LHCN-M2 (cell line): Measurements from ENCODE around the gene TIAM1. TPM values are rescaled to one million over a fixed set of nuclear protein-coding genes. Genes with fewer than 3 reads are reported as not detected.

Experiments used
- DNase-seq: peaks from one replicate; pipeline ENCODE4 v3.0.0-alpha.2; 2012; ENCODE audit warnings: low read depth
- total RNA-seq: library from RNA; depleted of rRNA; stranded (reverse); fragments of >200 nt; gene quantifications from 2 replicates; pipeline ENCODE4 v1.2.3, GENCODE V29; 2014

TIAM1 gene
- total RNA-seq, 1 experiment from 2014 or later, result 18.1 TPM

DNA sequence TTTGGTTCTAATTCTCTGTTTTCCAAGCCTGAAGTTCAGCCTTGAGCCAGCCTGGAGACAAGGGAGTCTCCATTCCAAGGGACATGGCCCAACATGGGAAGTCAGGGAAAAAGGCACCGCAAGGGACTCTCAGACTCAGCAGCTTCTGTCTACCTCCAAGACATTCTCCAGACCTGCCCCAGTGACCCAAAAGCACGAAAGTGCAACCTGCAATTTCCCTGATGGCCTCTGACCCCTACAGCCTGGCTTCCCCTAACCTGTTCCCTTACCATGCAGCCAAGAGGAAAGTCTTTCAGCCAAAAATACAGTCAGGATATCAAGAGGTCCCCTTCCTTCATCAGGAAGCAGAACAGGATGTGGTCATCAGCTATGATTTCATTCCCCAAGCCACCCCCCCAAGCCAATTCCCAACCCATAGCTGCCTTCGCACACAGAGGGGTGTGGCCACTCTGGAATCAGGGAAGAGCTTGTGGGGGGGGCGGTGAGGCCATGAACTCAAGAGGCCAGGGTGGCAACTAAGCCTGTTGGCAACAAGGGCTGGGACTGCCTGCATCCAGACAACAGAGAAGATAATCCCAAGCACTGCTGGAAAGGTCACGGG is 59.2 kb downstream of the TIAM1 start:
- peak; percentile 63 for DNase-seq

DNA sequence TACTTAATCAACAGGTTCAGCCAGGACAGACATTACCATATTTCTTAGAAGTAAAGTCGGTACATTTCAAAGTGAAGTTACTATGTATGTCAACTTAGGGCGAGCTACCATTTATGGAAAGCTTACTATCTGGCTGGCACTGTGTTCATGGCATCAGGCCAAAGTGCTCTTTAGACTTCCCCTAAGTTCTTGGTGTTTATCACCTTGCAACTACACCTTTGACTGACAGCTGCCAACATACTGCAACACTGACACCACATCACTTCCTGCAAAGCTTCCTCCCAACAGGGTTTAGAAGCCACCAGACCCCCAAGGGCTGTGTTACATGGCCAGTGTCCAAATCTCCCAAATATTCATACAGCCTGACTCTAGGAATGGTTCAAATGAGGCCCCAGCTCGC is 61.0 kb downstream of the TIAM1 start:
- no peak for DNase-seq

DNA sequence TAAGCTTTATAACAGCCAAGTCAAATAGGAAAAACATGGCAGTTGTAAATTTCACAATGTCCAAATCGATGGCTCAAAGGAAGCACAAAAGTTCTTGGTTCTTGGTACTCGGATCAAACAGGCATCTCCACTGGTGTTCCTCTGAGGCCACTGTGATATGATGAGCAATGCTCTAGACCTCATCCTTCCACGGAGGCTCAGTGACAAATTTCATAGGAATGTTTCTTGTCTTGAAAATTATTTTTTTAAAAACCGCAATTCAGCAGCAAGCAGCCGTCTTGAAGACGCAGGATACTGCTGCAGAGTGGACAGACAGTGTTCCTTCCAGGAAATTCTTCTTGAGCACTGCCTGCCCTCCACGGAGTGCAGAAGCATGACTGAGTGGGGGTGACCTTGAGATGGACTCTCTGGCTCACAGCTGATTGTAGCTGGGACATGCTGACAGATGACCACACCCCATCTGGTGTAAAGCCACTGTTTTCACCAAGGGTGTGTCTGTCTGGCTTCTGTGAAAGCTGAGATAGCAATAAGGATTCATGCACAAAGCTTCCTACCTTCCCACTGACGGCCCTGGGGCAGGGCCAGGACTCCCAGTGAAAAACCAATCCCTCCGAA is 61.9 kb downstream of the TIAM1 start:
- peak; percentile 98 for DNase-seq

GRCh38 chr21:31281561-31281960 is 62.5 kb downstream of the TIAM1 start:
- DNase-seq, result no peak

DNA sequence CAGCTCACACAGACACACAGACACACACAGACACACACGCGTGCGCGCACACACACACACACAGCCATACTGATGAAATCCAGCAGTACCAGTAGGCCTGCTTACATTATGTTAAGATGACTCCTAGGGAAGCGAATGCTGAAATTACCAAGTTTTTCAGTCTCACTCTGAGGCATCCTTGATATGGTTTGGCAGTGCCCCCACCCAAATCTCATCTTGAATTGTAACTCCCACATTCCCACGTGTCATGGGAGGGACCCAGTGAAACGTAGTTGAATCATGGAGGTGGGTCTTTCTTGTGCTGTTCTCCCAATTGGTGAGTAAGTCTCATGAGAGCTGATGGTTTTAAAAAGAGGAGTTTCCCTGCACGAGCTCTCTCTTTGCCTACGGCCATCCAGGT is 64.1 kb downstream of the TIAM1 start:
- no peak for DNase-seq

GRCh38 chr21:31279214-31279613 is 64.8 kb downstream of the TIAM1 start:
- no peak for DNase-seq

GRCh38 chr21:31278511-31279130 is 65.4 kb downstream of the TIAM1 start:
- DNase-seq, result no peak

DNA sequence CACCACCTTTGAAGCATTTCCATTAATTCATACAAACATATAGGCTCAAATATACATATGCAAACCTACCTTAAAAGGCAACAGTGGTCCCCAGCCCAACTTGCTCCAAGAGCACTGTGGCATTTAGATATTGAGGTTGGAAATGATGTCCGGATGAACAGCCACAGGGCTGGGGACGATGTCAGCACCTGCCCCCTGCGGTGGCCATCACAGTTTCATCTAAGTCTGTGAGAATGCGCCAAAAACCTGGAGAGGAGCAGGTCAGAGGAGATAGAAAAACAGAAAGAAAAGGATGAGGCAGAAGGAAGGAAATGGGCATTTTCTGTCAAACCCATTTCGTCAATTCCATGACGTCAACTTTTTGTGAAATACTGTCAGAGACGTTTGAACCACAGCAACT is 67.4 kb downstream of the TIAM1 start:
- DNase-seq, result no peak

DNA sequence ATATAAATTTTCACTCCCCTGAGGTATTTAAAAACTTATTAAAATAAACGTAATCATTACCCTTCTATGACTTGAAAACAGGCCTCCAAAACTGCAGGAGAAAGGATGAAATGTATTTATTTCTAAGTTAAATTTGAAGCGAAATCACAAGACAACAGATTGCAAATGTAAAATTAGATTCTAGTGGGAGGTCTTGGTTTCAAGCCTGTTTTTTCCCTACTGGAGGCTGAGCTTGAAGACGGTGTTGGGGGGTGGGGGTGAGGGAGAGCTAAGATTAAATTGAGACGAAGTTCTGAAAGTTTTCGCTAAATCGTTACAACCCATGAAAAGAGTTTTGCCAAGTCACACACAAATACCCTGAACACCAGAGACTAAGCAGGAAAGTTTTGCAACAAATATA is 68.2 kb downstream of the TIAM1 start:
- no peak for DNase-seq

DNA sequence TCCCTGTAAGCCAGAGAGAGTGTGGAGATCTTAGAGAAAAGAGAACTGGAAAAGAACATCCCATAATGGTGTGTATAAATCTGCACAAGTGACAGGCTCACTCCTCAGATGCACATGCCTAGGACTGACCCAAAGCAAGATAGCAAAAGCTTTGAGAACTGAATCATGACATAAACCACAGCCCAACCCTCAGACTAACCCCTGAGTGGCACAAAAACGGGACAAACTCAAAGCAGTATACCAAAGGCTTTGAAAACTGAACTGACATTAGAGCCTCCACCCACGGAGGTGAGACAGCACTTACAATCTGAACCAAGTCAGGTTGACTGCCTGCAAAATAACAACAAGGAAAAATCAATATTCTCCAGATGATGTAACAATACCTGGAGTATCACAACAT is 70.8 kb downstream of the TIAM1 start:
- DNase-seq, result peak; percentile 36

DNA sequence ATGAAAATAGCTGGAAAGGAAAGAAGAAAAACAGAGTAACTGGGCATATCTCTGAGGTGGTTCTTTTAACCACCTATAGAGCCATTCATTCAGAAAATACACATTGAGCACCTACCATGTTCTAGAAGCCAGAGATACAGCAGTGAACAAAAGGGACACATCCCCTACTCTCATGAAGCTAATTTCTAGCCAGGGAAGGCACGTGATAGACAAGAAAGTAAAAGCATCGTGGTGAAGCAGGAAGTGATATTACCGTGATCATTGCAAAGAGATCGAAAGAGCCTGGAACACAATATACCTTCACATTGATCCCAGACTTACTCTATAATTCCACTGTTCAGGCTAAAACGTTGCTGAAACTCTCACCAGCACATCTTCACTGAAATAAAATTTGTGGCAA is 76.0 kb downstream of the TIAM1 start:
- DNase-seq, result no peak

GRCh38 chr21:31267644-31268043 is 76.4 kb downstream of the TIAM1 start:
- DNase-seq, result no peak

DNA sequence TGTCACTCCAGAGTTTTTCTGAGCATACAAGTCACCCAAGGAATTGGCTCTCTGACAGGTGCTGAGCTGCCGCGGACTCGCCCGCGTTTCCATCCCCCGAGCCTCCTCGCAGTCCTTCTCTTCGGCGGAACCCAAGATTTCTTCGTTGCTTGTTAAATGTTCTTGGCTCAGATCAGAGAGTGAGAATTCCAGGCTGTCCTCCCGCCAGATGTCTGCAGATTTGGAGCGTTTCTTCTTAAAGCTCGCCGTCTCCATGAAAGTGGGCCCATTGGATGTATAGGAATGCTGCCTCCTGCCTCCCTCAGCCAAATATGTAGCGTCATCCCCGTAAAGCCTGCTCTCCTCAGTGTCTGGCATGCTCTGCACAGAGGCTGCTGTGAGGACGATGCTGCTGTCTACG is 77.8 kb downstream of the TIAM1 start:
- no peak for DNase-seq

DNA sequence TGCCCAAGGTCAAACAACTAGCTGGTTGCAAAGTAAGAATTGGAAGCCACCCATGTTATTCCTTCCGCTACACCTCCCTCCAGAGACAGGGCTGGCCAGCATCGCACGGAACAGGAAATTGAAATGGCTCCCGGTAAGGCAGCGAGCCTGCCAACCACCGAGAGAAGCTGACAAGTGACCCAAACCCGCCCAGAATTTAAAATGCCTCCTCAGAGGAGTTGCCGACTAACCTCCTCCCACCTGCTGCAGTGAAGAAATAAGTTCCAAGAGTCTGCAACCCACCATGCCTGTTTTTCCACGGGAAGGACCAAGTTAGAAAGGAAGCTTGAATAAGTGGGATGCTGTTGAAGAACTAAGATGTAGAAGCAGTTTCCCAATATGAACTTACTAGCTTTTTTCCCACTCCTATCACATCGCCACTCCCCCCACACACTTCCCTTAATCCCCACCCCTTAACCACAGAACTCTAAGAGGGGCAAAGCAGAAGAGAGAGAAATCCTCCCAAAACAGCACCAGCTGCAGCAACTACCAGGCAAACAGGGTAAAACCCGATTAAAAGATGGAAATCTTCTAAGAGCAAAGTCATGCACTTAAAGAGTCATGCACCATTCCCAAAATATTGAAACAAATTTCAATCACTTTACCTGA is 78.6 kb downstream of the TIAM1 start:
- no peak for DNase-seq

DNA sequence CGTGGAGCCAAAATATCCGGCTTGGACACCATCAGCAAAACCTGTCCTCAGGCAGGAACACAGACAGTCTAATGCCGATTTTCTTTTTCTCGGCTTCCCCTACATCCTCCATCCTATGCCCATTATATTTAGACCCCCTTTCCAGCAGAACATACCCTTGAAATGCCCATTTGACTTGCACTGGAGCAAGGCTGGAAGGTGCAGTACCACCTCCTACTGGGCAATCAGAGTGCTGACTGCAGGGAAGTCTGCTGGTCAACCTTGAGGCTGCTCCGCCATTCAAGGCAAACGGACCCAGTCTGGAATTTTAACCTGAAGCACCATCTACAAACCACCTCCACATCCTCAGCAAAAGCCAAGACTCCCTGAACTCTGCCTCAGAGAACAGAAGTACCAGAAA is 79.5 kb downstream of the TIAM1 start:
- DNase-seq, result no peak

GRCh38 chr21:31262728-31263127 is 81.3 kb downstream of the TIAM1 start:
- no peak for DNase-seq

- no peak for DNase-seq
Measured at GRCh38 chr21:31261759-31262158, 82.3 kb downstream of the TIAM1 start.

DNA sequence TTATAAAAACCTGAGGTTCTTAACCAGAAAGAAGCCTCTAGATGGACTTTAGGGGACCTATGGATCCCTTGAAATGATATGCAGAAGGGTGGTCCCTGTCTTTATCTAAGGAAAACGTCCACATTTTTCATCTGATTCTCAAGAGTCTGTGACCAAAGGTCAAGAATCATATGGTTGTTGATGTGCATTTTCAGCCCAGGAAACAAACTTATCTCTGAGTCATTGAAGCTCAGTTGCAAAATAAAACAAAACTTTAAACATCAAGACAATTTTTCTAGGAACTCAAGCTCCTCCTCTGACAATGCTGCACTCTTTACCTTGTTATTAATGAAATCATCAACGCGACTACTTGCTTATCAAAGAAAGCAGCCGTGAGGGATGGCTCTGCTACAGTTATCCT is 83.3 kb downstream of the TIAM1 start:
- DNase-seq, result no peak

- DNase-seq, result peak; percentile 71
Measured at GRCh38 chr21:31258073-31258472, 86.0 kb downstream of the TIAM1 start.

DNA sequence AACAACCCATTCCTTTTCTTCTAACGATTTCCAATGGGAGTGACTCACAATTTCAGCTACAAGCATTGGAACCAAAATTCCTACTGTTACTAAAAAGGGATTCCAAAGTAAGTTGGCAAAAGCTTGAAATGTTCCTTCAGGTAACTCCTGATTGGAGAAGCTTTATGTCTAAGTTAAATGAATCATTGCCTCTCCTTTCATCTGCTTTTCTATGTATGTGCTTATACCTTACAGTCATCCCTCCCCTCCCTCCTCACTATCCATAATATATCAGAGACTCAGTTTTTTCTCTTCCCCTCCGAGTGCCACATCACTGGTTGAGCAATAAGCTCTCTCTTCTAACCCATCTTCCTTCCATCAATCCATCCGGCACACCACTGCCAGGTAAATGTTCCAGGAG is 86.8 kb downstream of the TIAM1 start:
- DNase-seq, result no peak

- DNase-seq, result peak; percentile 81
Measured at GRCh38 chr21:31255896-31256295, 88.2 kb downstream of the TIAM1 start.

GRCh38 chr21:31255036-31255435 is 89.0 kb downstream of the TIAM1 start:
- DNase-seq, result no peak

GRCh38 chr21:31254131-31254530 is 89.9 kb downstream of the TIAM1 start:
- DNase-seq, result no peak
